Neuronal stem cell (in vitro differentiated cells): Measurements from ENCODE around the gene SOBP.
"Not testable (repeated sequence)": the region's sequence is repeated elsewhere in the genome, so short reads cannot be mapped to it uniquely, and the experiment has no call there.

ENCODE experiments used
- DNase-seq: peaks from one replicate; pipeline ENCODE4 v3.0.0-alpha.2; 2013; ENCODE audit warnings: low spot score
- H2AFZ ChIP-seq: one replicate; pipeline ENCODE4 v1.6.1; 2013; ENCODE audit warnings: mild to moderate bottlenecking, low read length, inconsistent platforms
- H2AK5ac ChIP-seq: 2 replicates; pipeline ENCODE4 v1.6.1; 2013; ENCODE audit warnings: low read depth, mild to moderate bottlenecking, inconsistent platforms, low read length, moderate library complexity, mixed read lengths
- H2BK120ac ChIP-seq: 2 replicates; pipeline ENCODE4 v1.6.1; 2013; ENCODE audit warnings: low read depth, mild to moderate bottlenecking, inconsistent platforms, low read length, moderate library complexity, mixed read lengths
- H2BK12ac ChIP-seq: one replicate; pipeline ENCODE4 v1.6.1; 2013; ENCODE audit warnings: low read length, inconsistent platforms
- H2BK15ac ChIP-seq: 2 replicates; pipeline ENCODE4 v1.6.1; 2013; ENCODE audit warnings: mild to moderate bottlenecking, low read length, inconsistent platforms, mixed read lengths
- H2BK5ac ChIP-seq: one replicate; pipeline ENCODE4 v1.6.1; 2013; ENCODE audit warnings: inconsistent platforms, mild to moderate bottlenecking, low read length, moderate library complexity
- H3K14ac ChIP-seq: one replicate; pipeline ENCODE4 v1.6.1; 2013; ENCODE audit warnings: low read length, inconsistent platforms
- H3K18ac ChIP-seq: 2 replicates; pipeline ENCODE4 v1.6.1; 2013; ENCODE audit warnings: low read length, inconsistent platforms
- H3K23ac ChIP-seq: 2 replicates; pipeline ENCODE4 v1.6.1; 2013; ENCODE audit warnings: low read depth, mild to moderate bottlenecking, mixed read lengths, low read length, inconsistent platforms; ENCODE audit not compliant: poor library complexity
- H3K27ac ChIP-seq: replicated peaks from 3 replicates; pipeline ENCODE4 v1.5.1; 2013; ENCODE audit warnings: low read length, inconsistent platforms
- H3K27me3 ChIP-seq, 3 experiments: 2 replicates each; pipeline ENCODE4 v1.6.1; 2013; ENCODE audit warnings: low read length in 3 of 3, mild to moderate bottlenecking in 2 of 3, inconsistent platforms in 1 of 3, low read depth in 1 of 3, mixed read lengths in 1 of 3, moderate library complexity in 1 of 3; ENCODE audit not compliant: control insufficient read depth in 3 of 3, insufficient read depth in 3 of 3
- H3K36me3 ChIP-seq, 2 donors: replicated peaks in 1 of 2; 2 replicates each; pipeline ENCODE4 v1.6.1; 2013; ENCODE audit warnings: low read length in 2 of 2; ENCODE audit not compliant: control insufficient read depth in 2 of 2, insufficient read depth in 2 of 2
- H3K4ac ChIP-seq: 2 replicates; pipeline ENCODE4 v1.6.1; 2013; ENCODE audit warnings: inconsistent platforms, mild to moderate bottlenecking, low read length, moderate library complexity
- H3K4me1 ChIP-seq, 2 donors: 1 replicate in 1 of 2; 2 replicates in 1 of 2; pipeline ENCODE4 v1.6.1; 2013; ENCODE audit warnings: low read length in 2 of 2, low read depth in 1 of 2; ENCODE audit not compliant: control insufficient read depth in 2 of 2, insufficient read depth in 1 of 2
- H3K4me2 ChIP-seq: one replicate; pipeline ENCODE4 v1.6.1; 2013; ENCODE audit warnings: mild to moderate bottlenecking, low read length, inconsistent platforms; ENCODE audit not compliant: insufficient read depth, poor library complexity, severe bottlenecking
- H3K4me3 ChIP-seq, 2 donors: 2 replicates each; pipeline ENCODE4 v1.5.1; 2013; ENCODE audit warnings: low read length in 2 of 2, mild to moderate bottlenecking in 2 of 2, inconsistent platforms in 1 of 2, moderate library complexity in 1 of 2
- H3K79me1 ChIP-seq: one replicate; pipeline ENCODE4 v1.6.1; 2013; ENCODE audit warnings: low read depth, mild to moderate bottlenecking, inconsistent platforms, low read length, moderate library complexity
- H3K9ac ChIP-seq: one replicate; pipeline ENCODE4 v1.6.1; 2013; ENCODE audit warnings: mild to moderate bottlenecking, low read depth, low read length, inconsistent platforms; ENCODE audit not compliant: poor library complexity
- H3K9me3 ChIP-seq, 2 donors: replicated peaks in 1 of 2; 2 replicates each; pipeline versions ENCODE3 to v1.6.1; 2013; ENCODE audit warnings: low read length in 2 of 2, mild to moderate bottlenecking in 2 of 2, inconsistent platforms in 1 of 2, low read depth in 1 of 2, mixed read lengths in 1 of 2, moderate library complexity in 1 of 2; ENCODE audit not compliant: control insufficient read depth in 2 of 2, insufficient read depth in 1 of 2
- H4K8ac ChIP-seq: one replicate; pipeline ENCODE4 v1.6.1; 2013; ENCODE audit warnings: low read depth, mild to moderate bottlenecking, inconsistent platforms, low read length, moderate library complexity
- H4K91ac ChIP-seq: one replicate; pipeline ENCODE4 v1.6.1; 2013; ENCODE audit warnings: low read length, low read depth, mild to moderate bottlenecking, inconsistent platforms; ENCODE audit not compliant: poor library complexity
- WGBS, 2 donors: extraction: QIAGEN DNeasy Blood & Tissue Kit; methylation state at CpG; one replicate each; pipeline ENCODE4 v1.1.7; 2013; ENCODE audit warnings: missing lambda C conversion rate in 2 of 2, mixed read lengths in 1 of 2; ENCODE audit not compliant: insufficient read length in 2 of 2, insufficient replicate concordance in 1 of 2; ENCODE audit errors: extremely low coverage in 2 of 2; 5-methylcytosine and 5-hydroxymethylcytosine counted together

The SOBP gene

DNA sequence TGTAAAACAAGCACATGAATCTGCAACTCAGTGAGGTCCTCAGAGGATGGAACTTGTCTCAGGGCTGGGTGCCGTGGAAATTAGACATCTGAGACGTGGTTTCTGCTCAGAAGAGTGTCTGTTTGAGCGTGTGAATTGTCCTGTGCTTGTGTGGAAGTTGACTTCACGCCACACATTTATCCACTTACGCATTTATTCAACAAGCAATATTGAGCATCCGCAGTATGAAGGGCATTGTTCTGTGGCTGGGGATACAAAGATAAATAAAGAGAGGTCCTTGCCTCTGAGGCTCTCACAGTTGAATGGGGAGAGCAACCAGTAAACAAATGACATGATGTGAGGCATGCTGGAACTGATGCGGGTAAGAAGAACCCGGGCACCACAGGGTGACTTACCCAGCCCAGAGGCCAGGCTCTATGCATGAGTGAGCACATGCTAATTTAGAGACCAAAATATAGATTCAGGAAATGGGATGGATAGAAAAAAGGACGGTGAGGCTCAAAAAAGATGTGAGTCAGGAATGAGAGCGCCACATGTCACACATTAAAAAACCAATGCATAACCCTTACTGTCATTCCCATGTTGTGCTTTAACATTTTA lies 60.4 kb downstream of the SOBP start:
- Histone ChIP-seq H3K4me1 (peaks cover 7 to 12% of the 10 kb centered on the region in 2 donors), H2BK120ac (no peak overlapping the region), H3K9ac (no peak overlapping the region), H4K8ac (no peak overlapping the region), H2BK5ac (no peak overlapping the region), H3K4me2 (no peak overlapping the region), H2AK5ac (no peak overlapping the region), H3K79me1 (no peaks in the 10 kb centered on the region), H3K27ac (no peak overlapping the region), H3K4ac (no peak overlapping the region), H3K4me3 (no peak overlapping the region), H4K91ac (no peak overlapping the region), H3K9me3 (no peaks in the 10 kb centered on the region), H3K27me3 (no peaks in the 10 kb centered on the region), H3K23ac (no peak overlapping the region), H2BK15ac (no peak overlapping the region), H3K18ac (no peak overlapping the region), H2BK12ac (no peak overlapping the region), H3K36me3 (peaks cover 0 to 61% of the 10 kb centered on the region in 2 donors), H2AFZ (no peak overlapping the region), H3K14ac (no peak overlapping the region)
- DNase-seq, result no peak
- no CpG with 5 or more reads among the region's 10 CpGs for WGBS, 2 donors

DNA sequence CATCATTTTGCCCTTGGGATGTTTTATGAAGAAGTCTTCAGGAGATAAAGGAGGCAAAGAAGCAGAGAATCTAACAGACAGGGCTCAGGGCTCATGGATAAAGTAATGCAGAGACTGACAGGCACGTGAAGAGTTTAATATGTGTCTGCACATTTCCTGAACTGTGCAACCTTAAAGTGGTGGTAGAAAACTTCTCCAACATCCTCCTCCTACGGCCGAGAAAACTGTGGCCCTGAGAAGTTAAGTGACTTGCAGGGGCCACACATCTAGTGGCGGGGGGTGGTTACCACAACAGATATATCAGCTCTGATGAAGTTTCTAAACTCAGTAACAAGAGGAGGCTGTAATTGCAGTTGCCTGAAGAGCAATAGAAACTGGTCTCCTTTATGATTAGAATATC lies 61.0 kb downstream of the SOBP start:
- Histone ChIP-seq H2BK5ac (no peak overlapping the region), H2BK120ac (no peak overlapping the region), H2BK15ac (no peak overlapping the region), H2AFZ (no peak overlapping the region), H3K14ac (no peak overlapping the region), H3K18ac (no peak overlapping the region), H3K23ac (no peak overlapping the region), H3K9ac (no peak overlapping the region), H2AK5ac (no peak overlapping the region), H3K36me3 (peaks cover 0 to 55% of the 10 kb centered on the region in 2 donors), H3K4me3 (no peak overlapping the region), H3K9me3 (no peaks in the 10 kb centered on the region), H2BK12ac (no peak overlapping the region), H3K27me3 (no peaks in the 10 kb centered on the region), H4K8ac (no peak overlapping the region), H3K4ac (no peak overlapping the region), H3K27ac (no peak overlapping the region), H4K91ac (no peak overlapping the region), H3K79me1 (no peaks in the 10 kb centered on the region), H3K4me2 (no peak overlapping the region), H3K4me1 (peaks cover 11 to 12% of the 10 kb centered on the region in 2 donors)
- no CpG with 5 or more reads among the region's 4 CpGs for whole genome bisulfite sequencing, 2 donors
- DNase-seq, result no peak

DNA sequence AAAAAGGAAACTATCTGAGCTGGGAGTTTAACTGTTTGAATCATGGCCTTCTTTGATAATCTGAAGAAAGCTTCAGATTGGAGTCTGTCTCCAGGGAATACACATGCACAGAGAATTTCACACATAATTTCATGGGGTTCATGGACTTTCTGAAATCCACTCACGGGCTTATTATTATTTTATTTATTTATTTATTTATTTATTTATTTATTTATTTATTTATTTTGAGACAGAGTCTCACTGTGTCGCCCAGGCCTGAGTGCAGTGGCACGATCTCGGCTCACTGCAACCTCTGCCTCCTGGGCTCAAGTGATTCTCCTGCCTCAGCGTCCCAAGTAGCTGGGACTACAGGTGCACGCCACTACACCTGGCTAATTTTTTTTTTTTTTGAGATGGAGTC lies 63.2 kb downstream of the SOBP start:
- H3K4ac ChIP-seq, H3K4me2 ChIP-seq, H3K9ac ChIP-seq, H2BK15ac ChIP-seq, H3K4me3 ChIP-seq, H3K18ac ChIP-seq, H2BK12ac ChIP-seq, H2AFZ ChIP-seq, H4K91ac ChIP-seq, H3K27ac ChIP-seq, H3K9me3 ChIP-seq, H2BK120ac ChIP-seq, H3K14ac ChIP-seq, H2AK5ac ChIP-seq, H4K8ac ChIP-seq, H3K79me1 ChIP-seq, H2BK5ac ChIP-seq, H3K23ac ChIP-seq, DNase-seq, H3K27me3 ChIP-seq: not testable (repeated sequence)
- WGBS, 2 donors, result no CpG with 5 or more reads among the region's 6 CpGs
- Histone ChIP-seq H3K36me3 (peaks cover 0 to 44% of the 10 kb centered on the region in 2 donors), H3K4me1 (peaks cover 12% of the 10 kb centered on the region in 2 donors)

DNA sequence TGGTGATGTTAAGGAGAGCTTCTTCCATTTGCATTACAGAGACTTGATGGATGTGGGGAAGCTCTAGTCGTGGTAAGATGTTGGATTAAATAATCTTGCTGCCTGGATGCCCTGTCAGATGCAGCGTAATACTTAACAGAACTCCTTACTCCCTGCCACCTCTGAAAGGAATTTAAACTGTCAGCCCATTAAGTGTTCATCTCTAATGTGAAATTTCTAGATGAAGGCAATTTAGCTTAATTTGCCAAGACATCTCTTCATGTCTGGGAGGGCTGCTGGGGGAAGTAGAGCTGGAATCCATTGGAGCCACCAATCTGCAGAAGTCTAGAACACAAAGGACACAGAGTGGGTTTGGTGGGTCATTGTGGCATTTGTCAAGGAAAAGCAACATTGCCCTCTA lies 64.4 kb downstream of the SOBP start:
- Histone ChIP-seq H3K4ac (no peak overlapping the region), H3K79me1 (no peaks in the 10 kb centered on the region), H2BK15ac (no peak overlapping the region), H3K4me1 (peaks cover 12% of the 10 kb centered on the region in 2 donors), H3K23ac (no peak overlapping the region), H3K9me3 (no peaks in the 10 kb centered on the region), H3K14ac (no peak overlapping the region), H4K8ac (no peak overlapping the region), H3K27me3 (no peaks in the 10 kb centered on the region), H2AK5ac (no peak overlapping the region), H2BK12ac (no peak overlapping the region), H2AFZ (no peak overlapping the region), H3K18ac (no peak overlapping the region), H2BK5ac (no peak overlapping the region), H2BK120ac (no peak overlapping the region), H3K36me3 (peaks cover 0 to 43% of the 10 kb centered on the region in 2 donors), H3K9ac (no peak overlapping the region), H3K27ac (no peak overlapping the region), H4K91ac (no peak overlapping the region), H3K4me2 (no peak overlapping the region), H3K4me3 (no peak overlapping the region)
- no CpG with 5 or more reads among the region's 2 CpGs for WGBS, 2 donors
- DNase-seq, result no peak
